HPDE6-E6E7 (cell line): ENCODE results near the gene KCNG2.

Experiments used
- DNase-seq: peaks from one replicate; pipeline ENCODE4 v3.0.0; 2011; ENCODE audit warnings: missing footprints; ENCODE audit errors: extremely low spot score

The KCNG2 gene

DNA sequence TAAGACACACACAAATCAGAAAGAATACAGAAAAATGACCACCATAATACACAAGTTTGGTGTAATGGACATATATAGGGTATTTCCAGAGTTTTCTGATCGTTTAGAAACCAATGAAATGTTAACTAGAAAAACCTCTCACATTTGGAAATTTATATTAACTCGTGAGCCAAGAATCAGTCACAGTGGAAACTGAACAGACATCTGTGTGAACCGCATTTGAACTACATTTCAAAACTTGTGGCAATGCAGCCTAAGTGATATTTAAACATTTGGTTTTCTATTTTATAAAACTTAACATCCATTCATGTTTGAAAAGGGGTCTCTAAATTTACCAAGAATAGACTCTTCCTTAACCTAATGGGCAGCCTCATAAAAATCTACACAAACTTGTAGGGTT lies 29.0 kb upstream of the KCNG2 start:
- DNase-seq: no peak

DNA sequence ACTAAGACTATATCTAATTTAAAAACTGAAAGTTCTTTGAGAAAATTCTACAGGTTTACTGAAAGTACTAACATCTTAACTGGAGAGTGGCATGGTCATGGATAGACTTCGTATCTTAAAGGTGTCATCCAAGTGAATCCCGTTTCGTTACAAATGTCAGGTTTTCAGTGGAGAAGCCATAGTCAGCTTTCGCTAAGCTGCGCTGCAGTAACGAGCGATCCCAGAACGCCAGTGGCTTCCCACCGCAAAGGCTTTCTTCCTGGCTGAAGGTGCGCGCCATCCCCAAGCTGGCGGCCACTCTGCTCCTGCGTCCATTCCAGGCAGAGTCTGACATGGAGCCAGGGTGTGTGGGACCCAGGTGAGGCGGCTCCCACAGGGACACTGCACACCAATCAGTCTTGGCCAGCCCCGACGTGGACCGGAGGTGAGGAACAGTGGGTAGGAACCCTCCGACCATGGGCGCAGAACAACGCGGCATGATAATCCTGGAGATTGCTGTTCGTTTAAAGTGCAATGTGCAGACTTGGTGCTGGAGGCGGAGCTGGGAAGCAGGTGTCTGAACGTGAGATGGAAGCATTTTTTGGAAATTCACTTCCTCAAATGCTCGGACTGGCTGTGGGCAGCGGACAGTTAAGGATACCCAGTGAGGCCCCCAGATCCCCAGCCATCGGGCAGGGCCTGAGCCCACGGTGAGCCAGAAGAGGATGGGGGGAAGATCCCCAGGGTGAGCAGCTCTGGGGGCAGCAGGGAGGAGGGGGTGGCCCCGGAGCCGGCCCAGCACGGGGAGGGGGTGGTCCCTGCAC lies 27.8 kb upstream of the KCNG2 start:
- no peak for DNase-seq

GRCh38 chr18:79770501-79770815 lies 27.3 kb upstream of the KCNG2 start:
- DNase-seq: no peak

- DNase-seq: no peak
These were observed 26.9 kb upstream of the KCNG2 start for GRCh38 chr18:79770826-79771225.

DNA sequence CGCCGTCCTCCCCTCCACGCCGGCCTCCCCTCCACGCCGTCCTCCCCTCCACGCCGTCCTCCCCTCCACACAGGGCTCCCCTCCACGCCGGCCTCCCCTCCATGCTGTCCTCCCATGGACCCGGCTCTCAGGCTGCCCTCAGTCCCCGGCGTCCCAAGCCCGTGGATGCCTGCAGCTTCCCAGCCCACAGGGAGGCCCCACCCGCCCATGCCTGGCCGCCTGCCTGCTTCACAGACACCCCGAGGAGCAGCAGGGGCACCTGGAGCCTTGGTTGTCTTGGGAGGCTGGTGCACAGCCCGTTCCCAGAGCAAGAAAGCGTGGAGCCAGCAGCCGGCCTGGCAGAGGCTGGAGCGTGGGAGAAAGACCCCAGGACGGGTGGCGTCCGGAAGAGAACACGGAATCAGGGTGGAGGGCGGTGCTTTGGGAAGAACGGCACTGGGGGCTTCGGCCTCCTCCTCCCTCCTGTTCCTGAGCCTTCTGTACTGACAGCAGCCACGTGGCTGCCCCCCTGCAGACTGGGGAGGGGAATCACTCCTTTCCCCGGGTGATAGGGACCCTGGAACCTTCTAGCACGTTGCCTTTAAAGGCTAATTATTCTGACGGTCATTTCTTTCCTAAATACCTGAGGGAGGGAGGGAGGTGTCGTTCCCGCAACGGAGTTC lies 26.2 kb upstream of the KCNG2 start:
- no peak for DNase-seq

DNA sequence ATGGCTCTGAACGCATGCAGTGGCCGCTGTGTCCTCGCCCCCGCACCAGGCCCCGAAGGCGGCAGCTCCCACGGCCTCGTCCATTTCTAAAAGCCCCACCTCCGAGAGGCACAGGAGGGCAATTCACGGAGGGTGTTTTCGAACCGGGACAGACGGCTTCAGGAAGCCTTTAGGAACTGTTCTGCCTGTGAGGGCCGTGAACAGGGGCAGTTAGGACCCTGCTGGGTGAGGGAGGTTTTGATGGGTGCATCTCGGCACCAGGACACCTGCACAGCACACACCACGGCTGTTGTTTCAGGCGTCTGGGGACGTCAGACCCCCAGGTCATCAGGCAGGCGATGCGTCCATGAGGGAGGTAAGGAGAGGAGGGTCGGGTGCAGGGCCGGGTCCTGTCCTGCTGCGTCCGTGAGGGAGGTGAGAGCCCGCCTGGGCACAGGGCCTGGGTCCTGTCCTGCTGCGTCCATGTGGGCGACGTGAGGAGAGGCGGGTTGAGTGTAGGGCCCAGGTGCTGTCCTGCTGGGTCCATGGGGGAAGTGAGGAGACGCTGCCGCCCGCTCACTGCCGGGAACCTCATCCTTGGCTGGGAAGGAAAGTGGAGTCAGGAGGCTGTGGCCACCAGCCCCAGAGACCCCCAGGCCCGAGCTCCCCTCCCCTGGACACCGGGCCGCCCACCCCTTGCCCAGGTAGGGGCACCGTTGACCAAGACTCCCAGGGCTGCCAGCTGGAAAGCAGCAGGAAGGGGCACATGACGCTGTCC lies 25.5 kb upstream of the KCNG2 start:
- no peak for DNase-seq

GRCh38 chr18:79772865-79773696 lies 24.7 kb upstream of the KCNG2 start:
- no peak for DNase-seq

GRCh38 chr18:79774111-79774510 lies 23.6 kb upstream of the KCNG2 start:
- DNase-seq: no peak

DNA sequence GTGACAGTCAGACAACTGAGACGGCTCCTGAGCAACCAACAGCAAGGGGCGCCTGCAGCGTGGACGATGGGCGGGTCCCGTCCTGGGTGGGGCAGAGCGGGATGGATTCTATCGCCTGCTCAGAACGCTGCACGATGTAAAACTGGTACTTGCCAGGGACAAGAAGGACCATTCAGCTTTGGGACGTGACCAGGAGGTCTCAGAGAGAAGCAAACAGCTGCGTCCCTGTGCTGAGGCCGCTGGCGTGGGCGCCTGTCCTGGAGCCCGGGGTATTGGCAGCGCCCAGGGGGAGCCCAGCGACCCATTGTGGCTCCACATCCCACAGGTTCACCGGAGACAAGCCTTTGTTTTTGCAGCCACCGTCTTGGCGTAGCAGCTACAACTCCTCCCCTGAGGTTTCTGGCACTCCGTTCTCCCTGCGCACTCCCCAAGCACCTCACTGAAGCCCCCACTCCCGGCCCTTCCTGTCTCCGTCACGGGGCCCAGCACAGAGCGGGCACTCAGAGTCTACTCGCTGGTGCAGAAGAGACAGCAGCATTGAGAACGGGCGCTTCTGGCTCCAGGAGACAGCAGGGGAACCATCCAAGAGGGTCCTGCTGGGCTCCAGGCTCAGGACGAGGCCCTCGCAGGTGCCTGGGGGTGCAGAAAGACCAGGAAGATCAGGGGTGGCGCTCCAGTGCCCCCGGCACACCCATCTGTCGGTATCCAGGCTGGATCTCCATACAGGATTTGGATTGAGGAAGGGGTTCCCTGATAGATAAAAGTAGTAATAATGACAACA lies 22.1 kb upstream of the KCNG2 start:
- DNase-seq: no peak

GRCh38 chr18:79776674-79777073 lies 21.1 kb upstream of the KCNG2 start:
- no peak for DNase-seq

- DNase-seq: no peak
These were observed 19.4 kb upstream of the KCNG2 start for GRCh38 chr18:79778291-79778791.

GRCh38 chr18:79779021-79779699 lies 18.6 kb upstream of the KCNG2 start:
- no peak for DNase-seq

- DNase-seq: no peak
These were observed 18.0 kb upstream of the KCNG2 start for GRCh38 chr18:79779700-79780190.

GRCh38 chr18:79780547-79780946 lies 17.2 kb upstream of the KCNG2 start:
- DNase-seq: no peak

DNA sequence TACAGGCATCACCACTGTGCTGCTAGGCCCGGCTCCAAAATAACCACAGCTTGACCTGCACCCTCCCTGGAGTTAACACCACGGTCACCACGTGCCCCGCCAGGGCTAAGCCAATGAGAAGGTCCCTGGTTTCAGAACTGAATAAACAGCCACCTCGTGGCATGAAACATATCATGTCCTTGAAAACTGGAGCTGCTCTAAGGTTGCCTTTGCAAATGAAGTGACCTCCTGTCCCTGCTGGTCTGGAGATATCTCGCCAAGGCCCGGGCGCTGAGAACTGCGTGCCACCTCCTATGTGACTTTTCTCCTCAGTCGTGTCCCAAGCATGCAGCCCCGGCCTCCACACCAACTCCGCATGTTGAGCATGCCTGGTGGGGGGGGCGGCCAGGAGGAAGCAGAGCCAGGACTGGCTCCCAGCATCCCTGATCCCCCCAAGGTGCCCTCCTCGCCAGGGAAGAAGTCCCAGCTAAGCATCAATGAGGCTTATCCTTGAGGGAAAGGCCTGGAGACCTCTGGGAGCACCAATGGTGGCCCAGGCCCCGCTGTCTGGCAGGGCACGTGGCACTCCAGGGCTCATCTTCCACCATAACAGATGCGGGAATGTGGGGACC lies 16.3 kb upstream of the KCNG2 start:
- no peak for DNase-seq

- no peak for DNase-seq
These were observed 15.0 kb upstream of the KCNG2 start for GRCh38 chr18:79782566-79783308.

GRCh38 chr18:79784071-79784913 lies 13.4 kb upstream of the KCNG2 start:
- no peak for DNase-seq
